IgD-negative memory B cell (primary cell): Measurements from ENCODE around the gene NUDT2. TPM values are rescaled to one million over a fixed set of nuclear protein-coding genes. Genes with fewer than 3 reads are reported as not detected.
"Not testable (repeated sequence)": the region's sequence is repeated elsewhere in the genome, so short reads cannot be mapped to it uniquely, and the experiment has no call there.

ENCODE experiments used
- H3K27ac Mint-ChIP-seq, 3 donors: one replicate each; pipeline ENCODE4 v1.8.0; 2020 to 2022; ENCODE audit warnings: mild to moderate bottlenecking in 3 of 3, mixed read lengths in 3 of 3, moderate library complexity in 1 of 3
- H3K27me3 Mint-ChIP-seq: one replicate; pipeline ENCODE4 v1.8.0; 2021; ENCODE audit warnings: mixed read lengths
- H3K36me3 Mint-ChIP-seq: one replicate; pipeline ENCODE4 v1.8.0; 2020; ENCODE audit warnings: mild to moderate bottlenecking, mixed read lengths
- H3K4me1 Mint-ChIP-seq, 3 donors: one replicate each; pipeline ENCODE4 v1.8.0; 2020 to 2022; ENCODE audit warnings: mixed read lengths in 3 of 3, mild to moderate bottlenecking in 1 of 3
- H3K4me3 Mint-ChIP-seq, 4 donors: one replicate each; pipeline ENCODE4 v1.8.0; 2020 to 2022; ENCODE audit warnings: mild to moderate bottlenecking in 4 of 4, mixed read lengths in 4 of 4, moderate library complexity in 3 of 4
- H3K9me3 Mint-ChIP-seq, 3 donors: one replicate each; pipeline ENCODE4 v1.8.0; 2020 to 2021; ENCODE audit warnings: mixed read lengths in 3 of 3, mild to moderate bottlenecking in 1 of 3
- polyA plus RNA-seq: library from polyadenylated mRNA; unstranded; fragments of 300-500 nt; fragmentation: Illumina TruSeq; gene quantifications from one replicate; pipeline ENCODE4 v1.2.3, GENCODE V29; 2021

The NUDT2 gene
- polyA plus RNA-seq, result 19.0 TPM

GRCh38 chr9:34328987-34329832 is at the start of gene NUDT2, which contains the start of gene KIF24:
NUDT2 (plus strand) TSS chr9:34329569; CDS start chr9:34339040, 9,471 bp downstream.
KIF24 (minus strand) TSS chr9:34329268; CDS start chr9:34311346, 17,922 bp downstream.
- Mint-ChIP-seq H3K4me3 (peak within 1 kb of the TSS; percentile 83 to 98 (median 92)), H3K9me3 (no peaks in the 10 kb centered on the region), H3K4me1 (peaks cover 13 to 24% (median 13%) of the 10 kb centered on the region in 3 donors), H3K27me3 (no peaks in the 10 kb centered on the region), H3K27ac (peak within 1 kb of the TSS; percentile 81 to 98 (median 98)), H3K36me3 (peaks cover 1% of the 10 kb centered on the region)

GRCh38 chr9:34282096-34282495 is 47.3 kb upstream of the NUDT2 start:
- Mint-ChIP-seq H3K4me3 (no peak overlapping the region), H3K36me3 (peaks cover 3% of the 10 kb centered on the region), H3K27me3 (no peaks in the 10 kb centered on the region), H3K27ac (no peak overlapping the region), H3K9me3 (no peaks in the 10 kb centered on the region), H3K4me1 (no peaks in the 10 kb centered on the region)

- H3K4me3 Mint-ChIP-seq, result no peak overlapping the region
Measured at GRCh38 chr9:34289159-34289558, 40.2 kb upstream of the NUDT2 start.

GRCh38 chr9:34291023-34291422 is 38.3 kb upstream of the NUDT2 start:
- Mint-ChIP-seq H3K27me3 (no peaks in the 10 kb centered on the region), H3K9me3 (no peaks in the 10 kb centered on the region), H3K36me3 (no peaks in the 10 kb centered on the region), H3K4me3 (no peak overlapping the region), H3K27ac (no peak overlapping the region), H3K4me1 (peaks cover 0 to 2% (median 0%) of the 10 kb centered on the region in 3 donors)

More at GRCh38 chr9:34289159-34289558, 40.2 kb upstream of the NUDT2 start:
- no peaks in the 10 kb centered on the region for H3K36me3 Mint-ChIP-seq
- H3K27me3 Mint-ChIP-seq, result no peaks in the 10 kb centered on the region
- no peaks in the 10 kb centered on the region for H3K9me3 Mint-ChIP-seq
- H3K27ac Mint-ChIP-seq, result no peak overlapping the region
- H3K4me1 Mint-ChIP-seq, result peaks cover 0 to 2% (median 0%) of the 10 kb centered on the region in 3 donors

GRCh38 chr9:34291423-34291822 is 37.9 kb upstream of the NUDT2 start:
- H3K27ac Mint-ChIP-seq, result no peak overlapping the region

GRCh38 chr9:34292552-34292951 is 36.8 kb upstream of the NUDT2 start:
- H3K27ac Mint-ChIP-seq, result no peak overlapping the region
- H3K9me3 Mint-ChIP-seq, result no peaks in the 10 kb centered on the region
- H3K27me3 Mint-ChIP-seq, result no peaks in the 10 kb centered on the region
- H3K4me1 Mint-ChIP-seq, result peaks cover 0 to 2% (median 0%) of the 10 kb centered on the region in 3 donors
- no peaks in the 10 kb centered on the region for H3K36me3 Mint-ChIP-seq
- no peak overlapping the region for H3K4me3 Mint-ChIP-seq

More at GRCh38 chr9:34291423-34291822, 37.9 kb upstream of the NUDT2 start:
- H3K36me3 Mint-ChIP-seq, result no peaks in the 10 kb centered on the region
- peaks cover 0 to 2% (median 0%) of the 10 kb centered on the region in 3 donors for H3K4me1 Mint-ChIP-seq
- no peaks in the 10 kb centered on the region for H3K9me3 Mint-ChIP-seq
- H3K4me3 Mint-ChIP-seq, result no peak overlapping the region
- no peaks in the 10 kb centered on the region for H3K27me3 Mint-ChIP-seq

- not testable (repeated sequence) for H3K4me1 Mint-ChIP-seq
Measured at GRCh38 chr9:34301064-34301463, 28.3 kb upstream of the NUDT2 start.

GRCh38 chr9:34308316-34308715 is 21.1 kb upstream of the NUDT2 start:
- not testable (repeated sequence) for H3K27ac Mint-ChIP-seq, H3K27me3 Mint-ChIP-seq, H3K9me3 Mint-ChIP-seq, H3K4me1 Mint-ChIP-seq, H3K36me3 Mint-ChIP-seq, H3K4me3 Mint-ChIP-seq

More at GRCh38 chr9:34301064-34301463, 28.3 kb upstream of the NUDT2 start:
- not testable (repeated sequence) for H3K9me3 Mint-ChIP-seq, H3K27ac Mint-ChIP-seq, H3K36me3 Mint-ChIP-seq, H3K4me3 Mint-ChIP-seq, H3K27me3 Mint-ChIP-seq

- Mint-ChIP-seq H3K27me3 (no peaks in the 10 kb centered on the region), H3K27ac (no peak overlapping the region), H3K9me3 (no peaks in the 10 kb centered on the region)
Measured at GRCh38 chr9:34310215-34310614, 19.2 kb upstream of the NUDT2 start.

GRCh38 chr9:34311499-34312185 is 17.7 kb upstream of the NUDT2 start:
- Mint-ChIP-seq H3K27ac (no peak overlapping the region), H3K4me1 (no peaks in the 10 kb centered on the region), H3K27me3 (no peaks in the 10 kb centered on the region), H3K9me3 (no peaks in the 10 kb centered on the region), H3K4me3 (no peak overlapping the region), H3K36me3 (no peaks in the 10 kb centered on the region)

More at GRCh38 chr9:34310215-34310614, 19.2 kb upstream of the NUDT2 start:
- Mint-ChIP-seq H3K36me3 (no peaks in the 10 kb centered on the region), H3K4me1 (no peaks in the 10 kb centered on the region), H3K4me3 (no peak overlapping the region)

- Mint-ChIP-seq H3K9me3 (no peaks in the 10 kb centered on the region), H3K27me3 (peaks cover 2% of the 10 kb centered on the region), H3K4me3 (no peak overlapping the region), H3K4me1 (no peaks in the 10 kb centered on the region), H3K27ac (no peak overlapping the region), H3K36me3 (peaks cover 2% of the 10 kb centered on the region)
Measured at GRCh38 chr9:34317436-34317835, 11.9 kb upstream of the NUDT2 start.

GRCh38 chr9:34318163-34318790 is 11.1 kb upstream of the NUDT2 start:
- peaks cover 2% of the 10 kb centered on the region for H3K36me3 Mint-ChIP-seq
- H3K27ac Mint-ChIP-seq, result no peak overlapping the region
- no peak overlapping the region for H3K4me3 Mint-ChIP-seq
- H3K9me3 Mint-ChIP-seq, result no peaks in the 10 kb centered on the region
- no peaks in the 10 kb centered on the region for H3K4me1 Mint-ChIP-seq
- H3K27me3 Mint-ChIP-seq, result peaks cover 2% of the 10 kb centered on the region

GRCh38 chr9:34321451-34321850 is 7.9 kb upstream of the NUDT2 start:
- Mint-ChIP-seq H3K27ac (no peak overlapping the region), H3K27me3 (peaks cover 2% of the 10 kb centered on the region), H3K4me3 (no peak overlapping the region), H3K36me3 (peaks cover 2% of the 10 kb centered on the region), H3K9me3 (no peaks in the 10 kb centered on the region), H3K4me1 (no peaks in the 10 kb centered on the region)

- Mint-ChIP-seq H3K36me3 (peaks cover 2% of the 10 kb centered on the region), H3K9me3 (no peaks in the 10 kb centered on the region), H3K4me1 (peaks cover 0 to 2% (median 0%) of the 10 kb centered on the region in 3 donors), H3K27me3 (peaks cover 2% of the 10 kb centered on the region), H3K27ac (no peak overlapping the region), H3K4me3 (no peak overlapping the region)
Measured at GRCh38 chr9:34322899-34323591, 6.3 kb upstream of the NUDT2 start.
